GM23338 (cell line): ENCODE results near the gene MCM9.

Source experiments
- CREB1 ChIP-seq: fragments of 250-450 bp; sonication (Bioruptor Pico); IDR thresholded peaks from 2 replicates; pipeline ENCODE4 v1.5.0; 2020; ENCODE audit warnings: low read depth, mild to moderate bottlenecking, moderate library complexity
- EZH2 ChIP-seq: fragments of 200-600 bp; sonication (generic); IDR thresholded peaks from one replicate; pipeline ENCODE4 v1.8.0; 2017; ENCODE audit warnings: antibody characterized with exemption, mild to moderate bottlenecking, low read depth; ENCODE audit not compliant: unreplicated experiment
- EZH2phosphoT487 ChIP-seq: fragments of 200-600 bp; sonication (generic); IDR thresholded peaks from one replicate; pipeline ENCODE4 v1.8.1; 2018; ENCODE audit warnings: antibody characterized with exemption; ENCODE audit not compliant: unreplicated experiment
- NANOG ChIP-seq: IDR thresholded peaks from 2 replicates; pipeline ENCODE4 v1.6.1; 2016; ENCODE audit warnings: antibody characterized with exemption, borderline replicate concordance
- POLR2AphosphoS5 ChIP-seq: IDR thresholded peaks from 2 replicates; pipeline ENCODE4 v1.6.1; 2016; ENCODE audit warnings: antibody characterized with exemption, low read depth
- STAT1 ChIP-seq: IDR thresholded peaks from one replicate; pipeline ENCODE4 v1.6.1; 2016; ENCODE audit warnings: antibody characterized with exemption; ENCODE audit not compliant: unreplicated experiment
- ZNF114 ChIP-seq: fragments of 250-450 bp; sonication (Bioruptor Pico); IDR thresholded peaks from 2 replicates; pipeline ENCODE4 v1.5.0; 2020; ENCODE audit warnings: mild to moderate bottlenecking, moderate library complexity
- ZNF331 ChIP-seq: fragments of 250-450 bp; sonication (Bioruptor Pico); IDR thresholded peaks from 2 replicates; pipeline ENCODE4 v1.5.0; 2020; ENCODE audit warnings: low read depth, mild to moderate bottlenecking, moderate library complexity
- TF ChIP-seq, protein P1 (sequence below), 2 experiments: fragments of 200-600 bp in 1 of 2; sonication (generic) in 1 of 2; conservative IDR thresholded peaks; 2 replicates each; pipeline versions ENCODE4 v1.5.1 to v1.6.1; 2016 to 2017; ENCODE audit warnings: antibody characterized with exemption in 2 of 2, low read depth in 2 of 2, mild to moderate bottlenecking in 2 of 2, moderate library complexity in 1 of 2
- TF ChIP-seq, protein P2 (sequence below): IDR thresholded peaks from one replicate; pipeline ENCODE4 v1.6.1; 2018; ENCODE audit warnings: antibody characterized with exemption; ENCODE audit not compliant: unreplicated experiment

DNA sequence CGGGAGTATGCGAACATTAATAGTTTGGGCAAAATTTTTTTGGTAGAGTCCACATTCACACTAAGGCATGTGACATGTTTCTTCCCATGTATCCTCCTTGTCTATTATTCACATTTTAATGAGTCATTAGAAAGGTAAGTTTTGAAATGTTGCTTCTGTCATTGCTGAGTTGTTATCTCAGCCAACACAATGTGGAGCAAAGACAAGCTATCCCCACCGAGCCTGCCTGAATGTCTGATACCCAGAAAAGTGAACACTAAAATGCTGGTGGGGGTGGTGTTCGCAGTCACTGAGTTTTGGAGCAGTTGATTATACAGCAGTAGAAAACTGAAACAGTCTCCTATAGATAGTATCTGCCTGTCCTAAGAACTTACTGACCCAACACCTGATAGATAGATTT is 109.3 kb downstream of the MCM9 start:
- TF ChIP-seq, protein P1, sequence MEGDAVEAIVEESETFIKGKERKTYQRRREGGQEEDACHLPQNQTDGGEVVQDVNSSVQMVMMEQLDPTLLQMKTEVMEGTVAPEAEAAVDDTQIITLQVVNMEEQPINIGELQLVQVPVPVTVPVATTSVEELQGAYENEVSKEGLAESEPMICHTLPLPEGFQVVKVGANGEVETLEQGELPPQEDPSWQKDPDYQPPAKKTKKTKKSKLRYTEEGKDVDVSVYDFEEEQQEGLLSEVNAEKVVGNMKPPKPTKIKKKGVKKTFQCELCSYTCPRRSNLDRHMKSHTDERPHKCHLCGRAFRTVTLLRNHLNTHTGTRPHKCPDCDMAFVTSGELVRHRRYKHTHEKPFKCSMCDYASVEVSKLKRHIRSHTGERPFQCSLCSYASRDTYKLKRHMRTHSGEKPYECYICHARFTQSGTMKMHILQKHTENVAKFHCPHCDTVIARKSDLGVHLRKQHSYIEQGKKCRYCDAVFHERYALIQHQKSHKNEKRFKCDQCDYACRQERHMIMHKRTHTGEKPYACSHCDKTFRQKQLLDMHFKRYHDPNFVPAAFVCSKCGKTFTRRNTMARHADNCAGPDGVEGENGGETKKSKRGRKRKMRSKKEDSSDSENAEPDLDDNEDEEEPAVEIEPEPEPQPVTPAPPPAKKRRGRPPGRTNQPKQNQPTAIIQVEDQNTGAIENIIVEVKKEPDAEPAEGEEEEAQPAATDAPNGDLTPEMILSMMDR (conservative IDR thresholded peaks at IDR 0.05; ENCODE audit: low read depth in 2 of 2): no peak
- no peak for TF ChIP-seq EZH2
- TF ChIP-seq, protein P2, sequence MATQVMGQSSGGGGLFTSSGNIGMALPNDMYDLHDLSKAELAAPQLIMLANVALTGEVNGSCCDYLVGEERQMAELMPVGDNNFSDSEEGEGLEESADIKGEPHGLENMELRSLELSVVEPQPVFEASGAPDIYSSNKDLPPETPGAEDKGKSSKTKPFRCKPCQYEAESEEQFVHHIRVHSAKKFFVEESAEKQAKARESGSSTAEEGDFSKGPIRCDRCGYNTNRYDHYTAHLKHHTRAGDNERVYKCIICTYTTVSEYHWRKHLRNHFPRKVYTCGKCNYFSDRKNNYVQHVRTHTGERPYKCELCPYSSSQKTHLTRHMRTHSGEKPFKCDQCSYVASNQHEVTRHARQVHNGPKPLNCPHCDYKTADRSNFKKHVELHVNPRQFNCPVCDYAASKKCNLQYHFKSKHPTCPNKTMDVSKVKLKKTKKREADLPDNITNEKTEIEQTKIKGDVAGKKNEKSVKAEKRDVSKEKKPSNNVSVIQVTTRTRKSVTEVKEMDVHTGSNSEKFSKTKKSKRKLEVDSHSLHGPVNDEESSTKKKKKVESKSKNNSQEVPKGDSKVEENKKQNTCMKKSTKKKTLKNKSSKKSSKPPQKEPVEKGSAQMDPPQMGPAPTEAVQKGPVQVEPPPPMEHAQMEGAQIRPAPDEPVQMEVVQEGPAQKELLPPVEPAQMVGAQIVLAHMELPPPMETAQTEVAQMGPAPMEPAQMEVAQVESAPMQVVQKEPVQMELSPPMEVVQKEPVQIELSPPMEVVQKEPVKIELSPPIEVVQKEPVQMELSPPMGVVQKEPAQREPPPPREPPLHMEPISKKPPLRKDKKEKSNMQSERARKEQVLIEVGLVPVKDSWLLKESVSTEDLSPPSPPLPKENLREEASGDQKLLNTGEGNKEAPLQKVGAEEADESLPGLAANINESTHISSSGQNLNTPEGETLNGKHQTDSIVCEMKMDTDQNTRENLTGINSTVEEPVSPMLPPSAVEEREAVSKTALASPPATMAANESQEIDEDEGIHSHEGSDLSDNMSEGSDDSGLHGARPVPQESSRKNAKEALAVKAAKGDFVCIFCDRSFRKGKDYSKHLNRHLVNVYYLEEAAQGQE: no peak
- no peak for TF ChIP-seq NANOG
- no peak for TF ChIP-seq EZH2phosphoT487
- TF ChIP-seq CREB1 (CRISPR knock-in tag): no peak
- no peak for TF ChIP-seq POLR2AphosphoS5
- TF ChIP-seq STAT1: no peak
- TF ChIP-seq ZNF114: no peak
- TF ChIP-seq ZNF331 (CRISPR knock-in tag): no peak
